Neural progenitor cell (in vitro differentiated cells): ENCODE data around the gene C1orf122. TPM values are rescaled to one million over a fixed set of nuclear protein-coding genes. Genes with fewer than 3 reads are reported as not detected.

Experiments used
- DNase-seq: peaks from one replicate; pipeline ENCODE4 v3.0.0-alpha.2; 2016; ENCODE audit warnings: low spot score
- H2AFZ ChIP-seq: fragments of 200-600 bp; sonication (generic); replicated peaks from 2 replicates; pipeline ENCODE4 v1.6.1; 2016; ENCODE audit warnings: antibody characterized with exemption
- H3F3A ChIP-seq: fragments of 200-600 bp; sonication (generic); 2 replicates; pipeline ENCODE4 v1.6.1; 2016; ENCODE audit warnings: antibody characterized with exemption, low read depth
- H3K27ac ChIP-seq: fragments of 200-600 bp; sonication (generic); 2 replicates; pipeline ENCODE4 v1.5.1; 2016; ENCODE audit warnings: mild to moderate bottlenecking
- H3K27me3 ChIP-seq: fragments of 200-600 bp; sonication (generic); 2 replicates; pipeline ENCODE4 v1.6.1; 2016; ENCODE audit warnings: mild to moderate bottlenecking, moderate library complexity
- H3K36me3 ChIP-seq: fragments of 200-600 bp; sonication (generic); 2 replicates; pipeline ENCODE4 v1.5.1; 2016
- H3K4me1 ChIP-seq: fragments of 200-600 bp; sonication (generic); 2 replicates; pipeline ENCODE4 v1.6.1; 2016; ENCODE audit warnings: mixed run types
- H3K4me2 ChIP-seq: fragments of 200-600 bp; sonication (generic); 2 replicates; pipeline ENCODE4 v1.6.1; 2016
- H3K4me3 ChIP-seq: fragments of 200-600 bp; sonication (generic); 2 replicates; pipeline ENCODE4 v1.5.1; 2016
- H3K79me2 ChIP-seq: fragments of 200-600 bp; sonication (generic); 2 replicates; pipeline ENCODE4 v1.6.1; 2016; ENCODE audit warnings: low read depth
- H3K9ac ChIP-seq: fragments of 200-600 bp; sonication (generic); 2 replicates; pipeline ENCODE4 v1.6.1; 2016
- H3K9me3 ChIP-seq: fragments of 200-600 bp; sonication (generic); 2 replicates; pipeline ENCODE4 v1.5.1; 2016; ENCODE audit warnings: low read depth
- H4K20me1 ChIP-seq: fragments of 200-600 bp; sonication (generic); 2 replicates; pipeline ENCODE4 v1.6.1; 2016; ENCODE audit warnings: low read depth
- H3K27ac Mint-ChIP-seq: 3 replicates; pipeline ENCODE4 v1.8.0; 2021; ENCODE audit warnings: mixed read lengths
- H3K27me3 Mint-ChIP-seq: 2 replicates; pipeline ENCODE4 v1.8.0; 2022; ENCODE audit warnings: low read depth, mild to moderate bottlenecking, inconsistent platforms, moderate library complexity, mixed read lengths; ENCODE audit not compliant: insufficient read depth
- H3K36me3 Mint-ChIP-seq: 3 replicates; pipeline ENCODE4 v1.8.0; 2021; ENCODE audit warnings: mixed read lengths
- H3K4me1 Mint-ChIP-seq: 3 replicates; pipeline ENCODE4 v1.8.0; 2021; ENCODE audit warnings: mixed read lengths
- H3K4me3 Mint-ChIP-seq: 3 replicates; pipeline ENCODE4 v1.8.0; 2021; ENCODE audit warnings: mild to moderate bottlenecking, moderate library complexity, mixed read lengths
- H3K9me3 Mint-ChIP-seq: 3 replicates; pipeline ENCODE4 v1.8.0; 2020; ENCODE audit warnings: mixed read lengths
- CTCF ChIP-seq: fragments of 200-600 bp; sonication (generic); IDR thresholded peaks from 2 replicates; pipeline ENCODE4 v1.5.1; 2017; ENCODE audit warnings: antibody characterized with exemption, mild to moderate bottlenecking
- EZH2 ChIP-seq: fragments of 200-600 bp; sonication (generic); IDR thresholded peaks from 2 replicates; pipeline ENCODE4 v1.6.1; 2017; ENCODE audit warnings: antibody characterized with exemption, mild to moderate bottlenecking, moderate library complexity
- EZH2phosphoT487 ChIP-seq: fragments of 200-600 bp; sonication (generic); IDR thresholded peaks from 2 replicates; pipeline ENCODE4 v1.6.1; 2017; ENCODE audit warnings: antibody characterized with exemption
- total RNA-seq: library from RNA; depleted of rRNA; stranded (reverse); fragments of >200 nt; gene quantifications from 2 replicates; pipeline ENCODE4 v1.2.3, GENCODE V29; 2015; ENCODE audit warnings: low replicate concordance

C1orf122 gene
- total RNA-seq = 17.7 and 35.7 TPM in 2 replicates

- H3K4me1 ChIP-seq = peaks cover 14% of the 10 kb centered on the region
- H3K4me2 ChIP-seq = peak within 1 kb of the TSS; percentile 99
- Mint-ChIP-seq H3K4me3 (peak within 1 kb of the TSS; percentile 94), H3K4me1 (peaks cover 27% of the 10 kb centered on the region), H3K36me3 (peaks cover 9% of the 10 kb centered on the region), H3K27me3 (no peaks in the 10 kb centered on the region), H3K9me3 (no peaks in the 10 kb centered on the region), H3K27ac (peak within 1 kb of the TSS; percentile 78)
- DNase-seq = peak; percentile 98
- H3K27me3 ChIP-seq = no peaks in the 10 kb centered on the region
- H3F3A ChIP-seq = peaks cover 28% of the 10 kb centered on the region
- peak within 1 kb of the TSS; percentile 88 for H3K9ac ChIP-seq
- H3K9me3 ChIP-seq = no peaks in the 10 kb centered on the region
- H3K4me3 ChIP-seq = peak within 1 kb of the TSS; percentile 95
- H3K79me2 ChIP-seq = peaks cover 37% of the 10 kb centered on the region
- H3K27ac ChIP-seq = peak within 1 kb of the TSS; percentile 62
- H2AFZ ChIP-seq = peak within 1 kb of the TSS; percentile 88
- H4K20me1 ChIP-seq = peaks cover 60% of the 10 kb centered on the region
- peaks cover 10% of the 10 kb centered on the region for H3K36me3 ChIP-seq
- TF ChIP-seq CTCF (no peak), EZH2phosphoT487 (no peak), EZH2 (no peak)
Observed at GRCh38 chr1:37807555-37808368, at the start of gene C1orf122, which contains the start of gene YRDC. TSS of gene C1orf122 (plus strand) at chr1:37807790. CDS start at chr1:37808405, 615 bp downstream. TSS of gene YRDC (minus strand) at chr1:37808208. CDS start at chr1:37808180, 28 bp downstream.

- Mint-ChIP-seq H3K4me1 (peaks cover 3% of the 10 kb centered on the region), H3K27ac (no peak overlapping the region), H3K9me3 (peaks cover 3% of the 10 kb centered on the region), H3K27me3 (peaks cover 49% of the 10 kb centered on the region), H3K4me3 (no peak overlapping the region), H3K36me3 (no peaks in the 10 kb centered on the region)
- Histone ChIP-seq H3K9me3 (no peaks in the 10 kb centered on the region), H3K27ac (no peak overlapping the region), H2AFZ (no peak overlapping the region), H3K36me3 (no peaks in the 10 kb centered on the region), H3K4me1 (peaks cover under 1% of the 10 kb centered on the region), H3K9ac (no peak overlapping the region), H4K20me1 (peaks cover 32% of the 10 kb centered on the region), H3K4me2 (no peak overlapping the region), H3K79me2 (no peaks in the 10 kb centered on the region), H3K4me3 (no peak overlapping the region), H3F3A (peaks cover under 1% of the 10 kb centered on the region), H3K27me3 (peaks cover 100% of the 10 kb centered on the region)
- TF ChIP-seq CTCF (no peak), EZH2phosphoT487 (no peak), EZH2 (no peak)
- no peak for DNase-seq
Observed at GRCh38 chr1:37759451-37759850, 48.1 kb upstream of the C1orf122 start.

- Histone ChIP-seq H2AFZ (no peak overlapping the region), H3K4me1 (peaks cover 8% of the 10 kb centered on the region), H3K9me3 (no peaks in the 10 kb centered on the region), H3K4me3 (no peak overlapping the region), H3K79me2 (no peaks in the 10 kb centered on the region), H3K36me3 (no peaks in the 10 kb centered on the region), H4K20me1 (peaks cover 41% of the 10 kb centered on the region), H3K27me3 (peaks cover 100% of the 10 kb centered on the region), H3K9ac (no peak overlapping the region), H3K27ac (no peak overlapping the region), H3F3A (peaks cover 5% of the 10 kb centered on the region), H3K4me2 (no peak overlapping the region)
- Mint-ChIP-seq H3K4me3 (no peak overlapping the region), H3K27ac (no peak overlapping the region), H3K27me3 (peaks cover 52% of the 10 kb centered on the region), H3K4me1 (peaks cover 16% of the 10 kb centered on the region), H3K9me3 (peaks cover 3% of the 10 kb centered on the region), H3K36me3 (no peaks in the 10 kb centered on the region)
- DNase-seq = no peak
- TF ChIP-seq EZH2 (no peak), EZH2phosphoT487 (no peak), CTCF (no peak)
Observed at GRCh38 chr1:37761416-37762095, 46.0 kb upstream of the C1orf122 start.
